Fibroblast of lung (primary cell): ENCODE data around the gene CHST13. TPM values are rescaled to one million over a fixed set of nuclear protein-coding genes. Genes with fewer than 3 reads are reported as not detected.

Source experiments
- DNase-seq, 2 donors: peaks; one replicate each; pipeline versions ENCODE4 v3.0.0 to v3.0.0-alpha.2; 2010; ENCODE audit warnings: low read depth in 2 of 2
- H2AFZ ChIP-seq: 2 replicates; pipeline ENCODE4 v1.5.1; 2012; ENCODE audit warnings: low read length, control low read depth, inconsistent platforms
- H3K27ac ChIP-seq: 2 replicates; pipeline ENCODE4 v1.5.1; 2011; ENCODE audit warnings: low read length, control low read depth; ENCODE audit not compliant: insufficient read depth
- H3K27me3 ChIP-seq: 2 replicates; pipeline ENCODE4 v1.5.1; 2011; ENCODE audit warnings: mild to moderate bottlenecking, low read length; ENCODE audit not compliant: control insufficient read depth, insufficient read depth
- H3K36me3 ChIP-seq: 2 replicates; pipeline ENCODE4 v1.5.1; 2011; ENCODE audit warnings: low read length; ENCODE audit not compliant: control insufficient read depth, insufficient read depth
- H3K4me1 ChIP-seq: 2 replicates; pipeline ENCODE4 v1.5.1; 2011; ENCODE audit warnings: low read length; ENCODE audit not compliant: control insufficient read depth, insufficient read depth; ENCODE audit errors: extremely low read depth
- H3K4me2 ChIP-seq: 2 replicates; pipeline ENCODE4 v1.5.1; 2011; ENCODE audit warnings: low read length, control low read depth; ENCODE audit not compliant: insufficient read depth; ENCODE audit errors: extremely low read depth
- H3K4me3 ChIP-seq, 4 experiments: fragments of 200-600 bp in 1 of 4; sonication (generic) in 1 of 4; replicated peaks in 1 of 4; 2 replicates each; pipeline ENCODE4 v1.5.1; 2011 to 2016; ENCODE audit warnings: low read length in 4 of 4, low read depth in 3 of 4, mild to moderate bottlenecking in 3 of 4, control low read depth in 2 of 4, inconsistent platforms in 1 of 4, mixed read lengths in 1 of 4; ENCODE audit not compliant: insufficient read depth in 1 of 4; ENCODE audit errors: control extremely low read depth in 1 of 4
- H3K79me2 ChIP-seq: 2 replicates; pipeline ENCODE4 v1.5.1; 2012; ENCODE audit warnings: mild to moderate bottlenecking, low read length, inconsistent platforms; ENCODE audit not compliant: control insufficient read depth, insufficient read depth
- H3K9ac ChIP-seq: 2 replicates; pipeline ENCODE4 v1.5.1; 2011; ENCODE audit warnings: mild to moderate bottlenecking, low read length, control low read depth; ENCODE audit not compliant: insufficient read depth
- H3K9me3 ChIP-seq: 2 replicates; pipeline ENCODE4 v1.5.1; 2012; ENCODE audit warnings: low read depth, low read length; ENCODE audit not compliant: control insufficient read depth, insufficient read depth
- H4K20me1 ChIP-seq: 2 replicates; pipeline ENCODE4 v1.5.1; 2011; ENCODE audit warnings: low read length; ENCODE audit not compliant: control insufficient read depth, insufficient read depth; ENCODE audit errors: extremely low read depth
- CTCF ChIP-seq, 2 donors: IDR thresholded peaks in 1 of 2; conservative IDR thresholded peaks in 1 of 2; 1 replicate in 1 of 2; 2 replicates in 1 of 2; pipeline ENCODE4 v1.5.1; 2011 to 2012; ENCODE audit warnings: low read length in 2 of 2, control low read depth in 1 of 2, inconsistent platforms in 1 of 2, low read depth in 1 of 2, mild to moderate bottlenecking in 1 of 2
- EZH2 ChIP-seq: IDR thresholded peaks from 2 replicates; pipeline ENCODE4 v1.5.1; 2012; ENCODE audit warnings: low read length, control low read depth, mild to moderate bottlenecking; ENCODE audit errors: missing control alignments
- polyA plus RNA-seq, 2 donors: library from polyadenylated mRNA; depleted of rRNA in 1 of 2; stranded (reverse) in 1 of 2; unstranded in 1 of 2; fragments of >200 nt; gene quantifications; 2 replicates each; pipeline ENCODE4 v1.2.1, GENCODE V29; 2011 to 2012; ENCODE audit warnings: missing spikeins in 1 of 2
- total RNA-seq: library from RNA; depleted of rRNA; stranded (reverse); fragments of >200 nt; gene quantifications from 2 replicates; pipeline ENCODE4 v1.2.1, GENCODE V29; 2014

Gene CHST13
- total and polyA plus RNA-seq, 2 donors (not counting 1 experiment from before 2014, with no cell fraction given) = under 0.01 TPM; not detected in 1

DNA sequence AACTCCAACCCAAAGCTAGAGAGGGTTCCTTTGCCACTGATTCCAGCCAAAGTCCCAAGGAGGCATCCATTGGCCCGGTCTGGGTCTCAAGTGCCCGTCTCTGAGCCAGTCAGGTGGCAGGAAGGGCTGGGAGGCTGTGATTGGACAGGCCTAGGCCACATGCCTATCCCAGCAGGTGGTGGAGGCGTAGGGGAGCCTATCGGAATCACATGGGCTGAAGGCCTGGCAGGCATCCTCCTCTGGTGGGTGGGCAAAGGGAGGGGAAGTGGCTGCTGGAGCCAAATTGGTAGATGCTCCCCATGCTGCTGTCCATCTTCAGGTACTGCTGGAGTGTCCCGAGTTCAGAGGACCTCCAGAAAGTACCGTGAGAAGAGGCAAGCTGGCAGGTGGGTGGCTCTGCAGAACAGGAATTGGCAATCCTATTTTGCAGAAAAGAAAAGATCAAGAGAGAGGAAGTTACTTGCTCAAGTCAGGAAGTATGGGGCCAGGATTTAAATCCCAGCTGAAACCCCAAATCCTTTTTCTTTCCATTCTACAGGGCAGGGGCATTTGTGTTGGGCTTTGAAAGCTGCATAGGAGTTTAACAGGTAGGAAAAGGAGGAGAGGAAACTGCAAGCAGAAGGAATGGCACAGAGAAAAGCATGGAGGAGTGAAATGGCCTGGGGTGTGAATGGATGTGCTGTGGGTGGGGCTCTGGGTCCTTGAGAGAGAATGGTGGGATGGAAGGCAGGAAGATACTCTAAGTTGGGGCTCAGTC lies 3.7 kb downstream of the CHST13 start:
- TF ChIP-seq EZH2 (no peak), CTCF (conservative IDR thresholded peaks at IDR 0.05 in 1 of 2, IDR thresholded peaks at IDR 0.05 in 1 of 2; ENCODE audit: low read depth in 1 of 2, low read length in 2 of 2) (no peak)
- Histone ChIP-seq H3K36me3 (no peaks in the 10 kb centered on the region), H3K4me2 (no peak overlapping the region), H3K9ac (no peak overlapping the region), H3K4me3 (no peak overlapping the region), H3K4me1 (no peaks in the 10 kb centered on the region), H4K20me1 (no peaks in the 10 kb centered on the region), H3K79me2 (no peaks in the 10 kb centered on the region), H2AFZ (no peak overlapping the region), H3K9me3 (no peaks in the 10 kb centered on the region), H3K27ac (no peak overlapping the region), H3K27me3 (peaks cover 9% of the 10 kb centered on the region)
- DNase-seq = no peak

- TF ChIP-seq EZH2 (no peak), CTCF (conservative IDR thresholded peaks at IDR 0.05 in 1 of 2, IDR thresholded peaks at IDR 0.05 in 1 of 2; ENCODE audit: low read depth in 1 of 2, low read length in 2 of 2) (no peak)
- no peaks in the 10 kb centered on the region for H4K20me1 ChIP-seq
- peaks cover 2% of the 10 kb centered on the region for H3K27me3 ChIP-seq
- no peak overlapping the region for H3K4me3 ChIP-seq
- H3K9ac ChIP-seq = no peak overlapping the region
- DNase-seq = no peak
- H3K4me2 ChIP-seq = no peak overlapping the region
- no peak overlapping the region for H2AFZ ChIP-seq
- H3K27ac ChIP-seq = no peak overlapping the region
- no peaks in the 10 kb centered on the region for H3K9me3 ChIP-seq
- no peaks in the 10 kb centered on the region for H3K4me1 ChIP-seq
- H3K79me2 ChIP-seq = no peaks in the 10 kb centered on the region
- H3K36me3 ChIP-seq = no peaks in the 10 kb centered on the region
Observed at GRCh38 chr3:126528419-126528799, 4.5 kb downstream of the CHST13 start.

DNA sequence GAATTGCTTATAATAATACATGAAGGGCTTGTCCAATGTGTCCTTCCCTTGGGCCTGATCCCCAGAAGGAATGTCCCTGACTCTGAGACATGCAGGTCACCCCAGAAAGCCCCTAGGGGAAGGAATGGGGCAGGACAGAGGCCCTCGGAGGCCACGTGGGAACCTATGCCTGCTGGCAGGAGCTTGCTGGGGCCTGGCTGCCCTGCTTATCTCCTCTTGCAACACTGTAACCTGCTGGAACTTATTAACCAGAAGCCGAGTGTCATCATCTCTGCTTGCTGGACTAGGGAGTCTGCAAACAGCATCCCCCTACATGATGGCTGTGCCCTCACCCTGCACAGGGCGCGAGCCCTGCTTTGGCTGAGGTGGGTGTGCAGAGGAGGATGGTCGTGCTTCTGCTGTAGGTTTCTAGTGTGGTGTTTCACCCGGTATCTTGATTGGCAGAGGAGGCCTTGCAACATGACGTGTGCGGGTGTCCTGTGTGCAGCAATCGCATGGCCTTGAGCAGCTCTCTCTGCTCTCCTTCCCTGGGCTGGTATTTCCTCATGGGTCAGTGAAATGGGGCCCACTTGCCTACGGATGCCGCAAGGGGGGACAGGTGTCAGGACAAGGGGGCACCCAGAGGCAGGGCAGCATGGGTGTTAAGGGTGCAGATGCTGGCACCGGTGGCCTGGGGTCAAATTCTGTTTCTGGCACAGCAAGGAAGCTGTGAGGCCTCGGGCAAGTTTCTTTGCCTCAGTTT lies 5.0 kb downstream of the CHST13 start:
- Histone ChIP-seq H3K4me1 (no peaks in the 10 kb centered on the region), H3K36me3 (no peaks in the 10 kb centered on the region), H3K9ac (no peak overlapping the region), H4K20me1 (no peaks in the 10 kb centered on the region), H3K9me3 (no peaks in the 10 kb centered on the region), H3K4me2 (no peak overlapping the region), H3K27me3 (no peaks in the 10 kb centered on the region), H3K4me3 (no peak overlapping the region), H2AFZ (no peak overlapping the region), H3K27ac (no peak overlapping the region), H3K79me2 (no peaks in the 10 kb centered on the region)
- TF ChIP-seq EZH2 = no peak
- no peak for TF ChIP-seq CTCF (conservative IDR thresholded peaks at IDR 0.05 in 1 of 2, IDR thresholded peaks at IDR 0.05 in 1 of 2; ENCODE audit: low read depth in 1 of 2, low read length in 2 of 2)
- DNase-seq = no peak
